HG03097 (cell line): ENCODE results near the gene IL23A.
A peak's percentile ranks its signal among the peaks of the same experiment; 100 is the strongest.
"Not testable (repeated sequence)": the region's sequence is repeated elsewhere in the genome, so short reads cannot be mapped to it uniquely, and the experiment has no call there.

Source experiments
- ATAC-seq: cut with Tn5 transposase; IDR thresholded peaks from one replicate; pipeline ENCODE4 v1.9.1; 2021; ENCODE audit not compliant: unreplicated experiment, low FRiP score

The IL23A gene

DNA sequence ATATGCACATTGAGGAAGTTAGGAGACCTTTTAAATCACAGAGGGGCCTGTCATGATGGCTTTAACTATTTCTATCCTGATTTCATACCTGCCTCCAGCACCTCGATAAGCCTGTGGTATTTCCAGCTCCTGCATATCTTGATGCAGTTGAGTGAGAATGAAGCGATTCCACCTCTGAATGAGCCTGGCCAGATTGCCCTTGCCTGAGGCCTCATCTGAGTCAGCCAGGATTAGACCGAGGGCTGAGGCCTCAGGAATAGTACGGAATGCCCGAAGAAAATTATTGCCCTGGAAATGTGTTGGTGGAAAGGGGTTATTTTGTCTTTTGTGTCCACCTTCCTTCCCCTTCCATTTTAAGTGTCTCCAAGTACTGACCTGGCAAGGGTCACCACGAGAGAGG lies 14.5 kb upstream of the IL23A start:
- no peak for ATAC-seq

DNA sequence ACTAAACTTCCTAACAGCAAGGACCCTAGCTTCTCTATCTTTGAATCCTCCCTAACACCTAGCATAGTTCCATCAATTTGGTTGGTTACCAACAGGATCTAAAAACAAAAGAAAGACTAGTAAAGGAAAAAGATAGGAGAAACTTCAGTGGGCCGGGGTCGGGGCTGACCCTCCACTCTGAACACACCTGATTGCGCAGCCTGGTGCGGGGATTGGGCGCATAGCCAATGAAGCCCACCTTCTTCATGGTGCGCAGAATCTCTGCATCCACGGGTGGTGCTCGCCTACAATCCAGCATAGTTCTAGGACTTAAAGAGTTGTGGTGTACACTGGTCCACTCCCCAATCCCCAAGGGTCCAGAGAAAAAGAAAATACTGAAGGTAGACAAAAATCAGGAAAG lies 12.6 kb upstream of the IL23A start:
- ATAC-seq, result no peak

DNA sequence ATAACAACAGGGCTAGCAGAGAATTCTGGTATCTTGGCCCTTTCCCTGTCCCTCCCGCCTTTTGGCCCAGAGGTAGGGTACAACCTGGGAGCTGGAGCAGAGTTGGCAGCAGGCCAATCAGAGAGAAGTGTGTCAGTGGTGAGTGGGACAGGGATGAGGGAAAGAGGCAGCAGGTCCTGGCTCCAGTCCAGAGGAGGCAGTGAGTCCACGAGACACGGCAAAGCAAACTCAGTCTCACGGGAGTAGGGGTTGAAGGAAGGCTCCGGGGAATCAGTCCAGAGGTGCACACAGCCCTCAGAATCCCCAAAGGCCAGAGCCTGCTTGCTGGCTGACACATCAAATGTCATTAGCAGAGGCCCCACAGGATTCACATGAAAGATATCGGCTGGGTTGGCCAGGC lies 12.2 kb upstream of the IL23A start:
- ATAC-seq, result no peak

- ATAC-seq, result no peak
These were observed 7.7 kb upstream of the IL23A start for GRCh38 chr12:56330936-56331490.

GRCh38 chr12:56332512-56333196 lies 6.0 kb upstream of the IL23A start:
- ATAC-seq, result no peak

- ATAC-seq, result no peak
These were observed 5.4 kb upstream of the IL23A start for GRCh38 chr12:56333197-56333678.

DNA sequence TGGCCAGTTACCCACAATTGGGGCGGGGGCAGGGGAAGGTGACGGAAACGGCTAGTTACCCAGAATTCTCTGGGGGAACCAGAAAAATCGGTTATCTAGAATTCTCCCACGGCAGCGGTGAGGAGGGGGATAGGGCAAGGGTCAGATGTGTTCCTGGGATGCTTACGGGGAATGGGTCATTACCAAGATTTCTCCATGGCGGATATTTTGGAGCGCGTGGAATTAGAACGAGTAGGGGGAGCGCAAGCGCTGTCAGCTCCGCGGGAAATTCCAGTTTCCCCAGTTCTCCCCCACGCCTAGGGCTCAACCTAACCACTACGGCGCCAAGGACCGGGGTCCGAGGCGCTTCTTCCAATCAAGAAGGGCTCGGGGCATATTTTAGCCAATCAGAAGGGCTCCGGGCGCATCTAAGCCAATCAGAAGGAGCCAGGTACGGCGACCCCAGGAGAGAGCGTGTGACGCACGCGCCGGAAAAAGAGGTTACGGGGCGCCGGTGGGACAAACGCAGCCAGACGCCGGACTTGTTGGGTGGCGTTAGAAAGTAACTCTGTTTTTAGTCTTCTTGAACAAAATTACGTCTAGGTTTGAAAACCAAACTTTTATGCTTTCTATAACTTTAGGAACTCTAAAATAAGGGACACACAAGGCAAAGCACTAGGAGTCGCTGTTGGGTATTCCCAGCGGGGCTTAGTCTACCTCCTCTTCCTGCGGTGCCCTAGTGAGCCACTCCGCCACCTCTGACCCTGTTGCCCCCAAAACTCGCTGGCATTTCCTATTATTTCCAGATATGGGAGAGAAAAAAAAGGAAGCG lies 4.8 kb upstream of the IL23A start, which contains the start of gene PAN2:
Gene PAN2, minus strand, starts transcription at position 322 of the 811 bp plus-strand sequence. CDS start 906 bp downstream, outside the sequence.
- peak; percentile 88 for ATAC-seq

DNA sequence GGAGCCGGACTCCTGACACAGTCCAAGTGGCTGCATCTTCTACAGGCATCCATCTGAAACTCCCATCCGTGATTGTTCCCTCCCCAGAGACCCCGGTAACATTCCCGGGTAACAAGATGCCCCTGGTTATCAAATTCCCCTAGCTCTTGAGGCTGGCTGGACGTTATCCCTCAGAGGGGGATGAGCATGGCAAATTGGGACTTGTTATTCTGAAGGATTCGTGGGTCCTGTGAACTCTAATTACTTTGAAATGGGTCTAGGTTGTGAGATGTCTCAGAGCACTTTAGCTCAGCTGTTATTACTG lies 4.2 kb upstream of the IL23A start:
- ATAC-seq, result no peak

- not testable (repeated sequence) for ATAC-seq
These were observed 3.2 kb upstream of the IL23A start for GRCh38 chr12:56335527-56335926.

- no peak for ATAC-seq
These were observed 2.1 kb upstream of the IL23A start for GRCh38 chr12:56336361-56337167.

DNA sequence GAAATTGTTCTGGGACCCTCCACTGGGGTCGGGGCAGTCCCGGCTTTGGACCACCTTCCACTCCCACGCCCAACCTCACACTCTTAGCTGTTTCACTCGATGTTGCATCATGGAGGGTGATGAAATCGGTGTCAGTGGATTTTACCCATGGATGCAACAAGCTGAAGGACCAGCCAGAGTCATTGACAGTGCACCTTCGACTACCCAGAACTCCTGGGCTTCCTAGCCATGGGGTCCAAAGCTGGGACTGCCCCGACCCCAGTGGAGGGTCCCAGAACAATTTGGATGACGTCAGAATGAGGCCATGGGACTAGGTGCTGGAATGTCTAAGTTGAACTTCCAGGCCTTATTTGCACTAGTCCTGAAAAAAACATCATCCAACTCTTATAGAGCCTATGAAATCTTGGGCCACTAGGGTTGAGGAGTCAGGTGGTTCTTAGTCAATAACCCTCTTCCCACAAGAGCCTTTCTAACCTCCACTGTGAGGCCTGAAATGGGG lies 882 bp upstream of the IL23A start:
- no peak for ATAC-seq

GRCh38 chr12:56339158-56339422 lies 406 bp downstream of the IL23A start:
- no peak for ATAC-seq

- ATAC-seq, result no peak
These were observed 2.9 kb downstream of the IL23A start for GRCh38 chr12:56341616-56342015.

GRCh38 chr12:56342290-56342689 lies 3.6 kb downstream of the IL23A start:
- not testable (repeated sequence) for ATAC-seq

- no peak for ATAC-seq
These were observed 8.0 kb downstream of the IL23A start for GRCh38 chr12:56346675-56347074.

- not testable (repeated sequence) for ATAC-seq
These were observed 8.6 kb downstream of the IL23A start for GRCh38 chr12:56347255-56347654.

- ATAC-seq, result no peak
These were observed 10.1 kb downstream of the IL23A start for GRCh38 chr12:56348776-56349175.

DNA sequence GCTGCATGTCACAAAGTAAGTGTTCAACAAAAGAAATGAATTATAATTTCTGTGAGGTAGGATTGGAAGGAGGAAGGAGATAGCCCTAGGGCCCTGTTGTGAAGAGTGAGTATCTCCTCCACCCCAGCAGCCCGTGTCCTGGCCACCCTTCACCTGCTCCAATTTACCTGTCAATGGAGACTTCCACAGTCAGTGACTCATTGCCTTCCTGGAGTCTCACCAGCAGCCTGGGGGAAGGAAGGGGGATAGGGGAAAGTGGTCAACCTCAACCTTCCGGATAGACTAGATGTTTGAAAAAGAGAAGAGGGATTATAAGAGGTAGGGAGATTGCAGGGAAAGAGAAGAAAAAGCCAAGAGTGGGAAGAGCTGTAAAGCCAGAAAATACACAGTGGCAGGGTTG lies 12.0 kb downstream of the IL23A start:
- no peak for ATAC-seq

- ATAC-seq, result no peak
These were observed 12.6 kb downstream of the IL23A start for GRCh38 chr12:56351325-56351724.

GRCh38 chr12:56358836-56359532 lies 20.3 kb downstream of the IL23A start:
- no peak for ATAC-seq
